Glutamatergic neuron (in vitro differentiated cells): ENCODE results near the gene PTPN23. TPM values are rescaled to one million over a fixed set of nuclear protein-coding genes. Genes with fewer than 3 reads are reported as not detected.
A peak's percentile ranks its signal among the peaks of the same experiment; 100 is the strongest.

Experiments
- DNase-seq: peaks from one replicate; pipeline ENCODE4 v3.0.0; 2022
- H3K27ac Mint-ChIP-seq: one replicate; pipeline ENCODE4 v1.8.0; 2020; ENCODE audit warnings: mild to moderate bottlenecking, mixed read lengths, inconsistent platforms; ENCODE audit not compliant: unreplicated experiment
- H3K27me3 Mint-ChIP-seq: one replicate; pipeline ENCODE4 v1.8.0; 2020; ENCODE audit warnings: mild to moderate bottlenecking, moderate library complexity, mixed read lengths, inconsistent platforms; ENCODE audit not compliant: unreplicated experiment
- H3K36me3 Mint-ChIP-seq: one replicate; pipeline ENCODE4 v1.8.0; 2020; ENCODE audit warnings: mild to moderate bottlenecking, mixed read lengths, inconsistent platforms; ENCODE audit not compliant: unreplicated experiment
- H3K4me1 Mint-ChIP-seq: one replicate; pipeline ENCODE4 v1.8.0; 2020; ENCODE audit warnings: mild to moderate bottlenecking, low read depth, mixed read lengths, inconsistent platforms; ENCODE audit not compliant: unreplicated experiment
- H3K4me3 Mint-ChIP-seq: one replicate; pipeline ENCODE4 v1.8.0; 2020; ENCODE audit warnings: mild to moderate bottlenecking, mixed read lengths, inconsistent platforms; ENCODE audit not compliant: unreplicated experiment
- H3K9me3 Mint-ChIP-seq: one replicate; pipeline ENCODE4 v1.8.0; 2020; ENCODE audit warnings: mild to moderate bottlenecking, moderate library complexity, mixed read lengths, inconsistent platforms; ENCODE audit not compliant: unreplicated experiment
- long read RNA-seq: library from polyadenylated mRNA; unstranded; transcript quantifications from one replicate; pipeline ENCODE4 v2.0.0, GENCODE V29; 2020; ENCODE audit not compliant: unreplicated experiment
- total RNA-seq: library from RNA; stranded (reverse); fragmentation: NEBNext Ultra II Directional; extraction: Animal tissue kit (Norgen Biotek cat#: 25700); gene quantifications from one replicate; pipeline ENCODE4 v1.2.1, GENCODE V29; 2021; ENCODE audit not compliant: unreplicated experiment
- TF ChIP-seq, protein P1 (sequence below): fragments of 200-600 bp; sonication (generic); IDR thresholded peaks from one replicate; pipeline ENCODE4 v1.5.0; 2021; ENCODE audit not compliant: partially characterized antibody, unreplicated experiment

PTPN23 gene, protein sequence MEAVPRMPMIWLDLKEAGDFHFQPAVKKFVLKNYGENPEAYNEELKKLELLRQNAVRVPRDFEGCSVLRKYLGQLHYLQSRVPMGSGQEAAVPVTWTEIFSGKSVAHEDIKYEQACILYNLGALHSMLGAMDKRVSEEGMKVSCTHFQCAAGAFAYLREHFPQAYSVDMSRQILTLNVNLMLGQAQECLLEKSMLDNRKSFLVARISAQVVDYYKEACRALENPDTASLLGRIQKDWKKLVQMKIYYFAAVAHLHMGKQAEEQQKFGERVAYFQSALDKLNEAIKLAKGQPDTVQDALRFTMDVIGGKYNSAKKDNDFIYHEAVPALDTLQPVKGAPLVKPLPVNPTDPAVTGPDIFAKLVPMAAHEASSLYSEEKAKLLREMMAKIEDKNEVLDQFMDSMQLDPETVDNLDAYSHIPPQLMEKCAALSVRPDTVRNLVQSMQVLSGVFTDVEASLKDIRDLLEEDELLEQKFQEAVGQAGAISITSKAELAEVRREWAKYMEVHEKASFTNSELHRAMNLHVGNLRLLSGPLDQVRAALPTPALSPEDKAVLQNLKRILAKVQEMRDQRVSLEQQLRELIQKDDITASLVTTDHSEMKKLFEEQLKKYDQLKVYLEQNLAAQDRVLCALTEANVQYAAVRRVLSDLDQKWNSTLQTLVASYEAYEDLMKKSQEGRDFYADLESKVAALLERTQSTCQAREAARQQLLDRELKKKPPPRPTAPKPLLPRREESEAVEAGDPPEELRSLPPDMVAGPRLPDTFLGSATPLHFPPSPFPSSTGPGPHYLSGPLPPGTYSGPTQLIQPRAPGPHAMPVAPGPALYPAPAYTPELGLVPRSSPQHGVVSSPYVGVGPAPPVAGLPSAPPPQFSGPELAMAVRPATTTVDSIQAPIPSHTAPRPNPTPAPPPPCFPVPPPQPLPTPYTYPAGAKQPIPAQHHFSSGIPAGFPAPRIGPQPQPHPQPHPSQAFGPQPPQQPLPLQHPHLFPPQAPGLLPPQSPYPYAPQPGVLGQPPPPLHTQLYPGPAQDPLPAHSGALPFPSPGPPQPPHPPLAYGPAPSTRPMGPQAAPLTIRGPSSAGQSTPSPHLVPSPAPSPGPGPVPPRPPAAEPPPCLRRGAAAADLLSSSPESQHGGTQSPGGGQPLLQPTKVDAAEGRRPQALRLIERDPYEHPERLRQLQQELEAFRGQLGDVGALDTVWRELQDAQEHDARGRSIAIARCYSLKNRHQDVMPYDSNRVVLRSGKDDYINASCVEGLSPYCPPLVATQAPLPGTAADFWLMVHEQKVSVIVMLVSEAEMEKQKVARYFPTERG (N-terminal part only)
- 71.0 TPM for total RNA-seq
- long read RNA-seq, partial matches to known transcripts, result 1 of 1 reads
- long read RNA-seq, other reads (novel, unspliced or antisense), result 0 of 1 reads

DNA sequence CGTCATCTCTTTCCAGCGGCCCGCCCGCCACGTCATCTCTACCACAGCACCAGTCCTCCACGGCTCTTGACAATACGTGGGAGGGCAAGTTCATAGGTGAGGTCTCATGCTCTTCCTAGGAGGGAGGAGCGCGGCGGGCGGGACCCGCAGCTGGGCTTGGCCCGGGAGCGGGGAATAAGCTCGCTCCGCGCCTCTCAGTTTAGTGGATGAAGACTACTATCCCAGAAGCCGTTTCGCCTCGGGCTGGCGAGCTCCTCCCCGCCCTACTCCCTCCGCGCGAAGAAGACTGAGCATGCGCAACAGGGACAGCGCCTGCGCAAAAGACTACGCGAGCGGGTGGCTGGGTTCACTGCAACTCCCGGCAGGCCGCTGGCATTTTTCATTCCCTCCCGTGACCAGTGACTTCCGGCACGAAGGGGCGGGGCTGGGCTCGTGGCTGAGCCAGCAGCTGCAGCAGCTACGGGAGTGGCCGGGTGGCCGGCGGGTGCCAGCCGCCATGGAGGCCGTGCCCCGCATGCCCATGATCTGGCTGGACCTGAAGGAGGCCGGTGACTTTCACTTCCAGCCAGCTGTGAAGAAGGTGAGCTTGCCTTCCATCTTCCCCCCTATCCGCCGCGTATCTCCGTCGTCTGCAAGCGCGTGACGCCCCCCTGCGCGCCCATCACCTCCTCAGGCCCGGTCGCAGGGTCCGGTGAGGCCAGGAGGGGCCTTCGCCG lies at the start of gene PTPN23:
Gene PTPN23, plus strand, starts transcription at position 421 of the 716 bp plus-strand sequence. Its CDS starts 76 bp downstream, at position 497.
- Mint-ChIP-seq H3K9me3 (peaks cover 7% of the 10 kb centered on the region), H3K4me1 (peaks cover 22% of the 10 kb centered on the region), H3K27me3 (peaks cover 4% of the 10 kb centered on the region), H3K36me3 (no peaks in the 10 kb centered on the region), H3K27ac (peak within 1 kb of the TSS; percentile 99), H3K4me3 (peak within 1 kb of the TSS; percentile 100)
- peak; percentile 99 for DNase-seq
- TF ChIP-seq, protein P1, sequence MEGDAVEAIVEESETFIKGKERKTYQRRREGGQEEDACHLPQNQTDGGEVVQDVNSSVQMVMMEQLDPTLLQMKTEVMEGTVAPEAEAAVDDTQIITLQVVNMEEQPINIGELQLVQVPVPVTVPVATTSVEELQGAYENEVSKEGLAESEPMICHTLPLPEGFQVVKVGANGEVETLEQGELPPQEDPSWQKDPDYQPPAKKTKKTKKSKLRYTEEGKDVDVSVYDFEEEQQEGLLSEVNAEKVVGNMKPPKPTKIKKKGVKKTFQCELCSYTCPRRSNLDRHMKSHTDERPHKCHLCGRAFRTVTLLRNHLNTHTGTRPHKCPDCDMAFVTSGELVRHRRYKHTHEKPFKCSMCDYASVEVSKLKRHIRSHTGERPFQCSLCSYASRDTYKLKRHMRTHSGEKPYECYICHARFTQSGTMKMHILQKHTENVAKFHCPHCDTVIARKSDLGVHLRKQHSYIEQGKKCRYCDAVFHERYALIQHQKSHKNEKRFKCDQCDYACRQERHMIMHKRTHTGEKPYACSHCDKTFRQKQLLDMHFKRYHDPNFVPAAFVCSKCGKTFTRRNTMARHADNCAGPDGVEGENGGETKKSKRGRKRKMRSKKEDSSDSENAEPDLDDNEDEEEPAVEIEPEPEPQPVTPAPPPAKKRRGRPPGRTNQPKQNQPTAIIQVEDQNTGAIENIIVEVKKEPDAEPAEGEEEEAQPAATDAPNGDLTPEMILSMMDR, result no peak

DNA sequence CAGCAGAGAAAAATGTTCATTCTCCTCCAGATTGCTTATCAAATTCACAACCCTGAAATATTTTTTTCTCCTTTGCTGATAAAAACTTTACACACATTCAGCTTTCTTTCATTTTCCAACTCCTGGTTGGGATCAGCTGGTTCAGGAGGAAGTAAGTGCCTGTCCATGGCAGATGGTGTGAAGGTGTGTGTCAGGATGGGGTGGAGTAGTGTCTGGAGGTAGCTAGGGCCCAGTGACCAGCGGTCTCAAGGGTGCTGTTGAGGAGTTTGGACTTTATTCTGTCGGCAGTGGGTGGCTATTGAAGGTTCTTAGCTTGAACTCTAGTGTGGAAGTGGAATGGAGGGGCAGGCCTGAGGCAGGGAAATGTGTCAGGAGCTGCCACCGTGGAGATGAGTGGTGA lies 46.9 kb upstream of the PTPN23 start:
- Mint-ChIP-seq H3K4me1 (no peaks in the 10 kb centered on the region), H3K27me3 (peaks cover 4% of the 10 kb centered on the region), H3K4me3 (no peak overlapping the region), H3K9me3 (no peaks in the 10 kb centered on the region), H3K36me3 (no peaks in the 10 kb centered on the region), H3K27ac (no peak overlapping the region)
- no peak for DNase-seq
- TF ChIP-seq, protein P1, result no peak

DNA sequence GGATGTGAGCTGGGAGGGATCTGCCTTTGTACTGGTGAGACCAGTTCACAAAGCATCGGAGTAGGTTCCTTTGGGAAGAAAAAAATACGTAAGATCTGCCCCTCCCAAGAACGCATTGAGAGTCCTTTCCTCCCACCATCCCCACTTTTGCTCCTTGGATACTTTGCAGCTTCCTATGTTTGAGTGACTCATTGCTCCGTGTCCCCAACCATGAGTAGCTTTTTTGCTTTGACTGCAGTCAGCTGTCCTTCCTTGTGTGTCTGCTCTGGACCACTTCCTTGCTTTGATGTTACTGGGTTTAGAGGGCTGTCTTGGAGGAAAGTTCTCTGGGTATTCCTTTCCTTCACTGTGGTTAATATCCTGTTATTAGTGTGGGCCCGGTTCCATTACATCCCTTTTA lies 43.2 kb upstream of the PTPN23 start:
- DNase-seq, result no peak
- H3K4me1 Mint-ChIP-seq, result no peaks in the 10 kb centered on the region
- no peak overlapping the region for H3K4me3 Mint-ChIP-seq
- H3K27ac Mint-ChIP-seq, result no peak overlapping the region
- TF ChIP-seq, protein P1, result no peak
- H3K9me3 Mint-ChIP-seq, result peaks cover 2% of the 10 kb centered on the region
- H3K27me3 Mint-ChIP-seq, result peaks cover 6% of the 10 kb centered on the region
- H3K36me3 Mint-ChIP-seq, result no peaks in the 10 kb centered on the region

DNA sequence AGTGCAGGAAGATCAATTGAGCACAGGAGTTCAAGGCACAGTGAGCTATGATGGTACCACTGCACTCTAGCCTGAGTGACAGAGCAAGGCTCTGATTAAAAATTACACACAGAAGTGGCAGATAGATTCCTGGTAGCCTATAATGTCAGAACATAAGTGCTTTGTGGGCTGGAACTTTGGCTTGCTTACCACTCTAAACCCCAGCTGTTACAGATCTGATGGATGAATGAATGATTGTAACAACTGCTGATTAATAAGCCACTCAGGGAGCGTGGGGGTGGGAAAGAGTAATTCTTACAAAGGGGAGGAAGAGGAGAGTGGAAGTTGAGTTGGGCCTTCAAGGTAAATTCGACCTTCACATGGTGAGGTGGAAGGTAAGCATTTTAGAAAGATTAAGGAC lies 40.9 kb upstream of the PTPN23 start:
- H3K36me3 Mint-ChIP-seq, result no peaks in the 10 kb centered on the region
- no peak for DNase-seq
- TF ChIP-seq, protein P1, result no peak
- no peak overlapping the region for H3K27ac Mint-ChIP-seq
- H3K4me3 Mint-ChIP-seq, result no peak overlapping the region
- H3K9me3 Mint-ChIP-seq, result peaks cover 2% of the 10 kb centered on the region
- H3K27me3 Mint-ChIP-seq, result peaks cover 3% of the 10 kb centered on the region
- H3K4me1 Mint-ChIP-seq, result no peaks in the 10 kb centered on the region
